H1 (cell line): ENCODE data around the gene NRL. TPM values are rescaled to one million over a fixed set of nuclear protein-coding genes. Genes with fewer than 3 reads are reported as not detected.

Experiments used
- POLR2AphosphoS5 ChIP-seq: IDR thresholded peaks from 2 replicates; pipeline ENCODE4 v1.6.1; 2011; ENCODE audit warnings: low read depth, low read length
- SP4 ChIP-seq: IDR thresholded peaks from 2 replicates; pipeline ENCODE4 v1.6.1; 2012; ENCODE audit warnings: low read length, inconsistent platforms
- TEAD4 ChIP-seq: IDR thresholded peaks from 2 replicates; pipeline ENCODE4 v1.6.1; 2012; ENCODE audit warnings: low read depth, low read length, inconsistent platforms, mixed read lengths
- ZNF274 ChIP-seq: IDR thresholded peaks from 2 replicates; pipeline ENCODE4 v1.7.0; 2012; ENCODE audit warnings: low read length, borderline replicate concordance; ENCODE audit errors: extremely low read depth
- polyA plus RNA-seq, 7 experiments: library from polyadenylated mRNA; depleted of rRNA in 3 of 7; stranded (reverse) in 5 of 7; unstranded in 2 of 7; fragments of >200 nt in 5 of 7; fragments of 200-250 nt in 2 of 7; gene quantifications; 1 replicate in 5 of 7; 2 replicates in 1 of 7; 4 replicates in 1 of 7; pipeline versions ENCODE4 v1.2.1 to v1.2.3, GENCODE V29; 2011 to 2013; ENCODE audit warnings: missing spikeins in 2 of 7, mixed read lengths in 2 of 7
- total RNA-seq: library from RNA; stranded (reverse); fragmentation: NEBNext Ultra II Directional; extraction: Animal tissue kit (Norgen Biotek cat#: 25700); gene quantifications from 2 replicates; pipeline ENCODE4 v1.2.1, GENCODE V29; 2021

NRL gene
- total and polyA plus RNA-seq, 2 of the 8 experiments (the other 6 are each of a cell fraction or from before 2014, with no cell fraction given), result 1.1 to 2.2 TPM

DNA sequence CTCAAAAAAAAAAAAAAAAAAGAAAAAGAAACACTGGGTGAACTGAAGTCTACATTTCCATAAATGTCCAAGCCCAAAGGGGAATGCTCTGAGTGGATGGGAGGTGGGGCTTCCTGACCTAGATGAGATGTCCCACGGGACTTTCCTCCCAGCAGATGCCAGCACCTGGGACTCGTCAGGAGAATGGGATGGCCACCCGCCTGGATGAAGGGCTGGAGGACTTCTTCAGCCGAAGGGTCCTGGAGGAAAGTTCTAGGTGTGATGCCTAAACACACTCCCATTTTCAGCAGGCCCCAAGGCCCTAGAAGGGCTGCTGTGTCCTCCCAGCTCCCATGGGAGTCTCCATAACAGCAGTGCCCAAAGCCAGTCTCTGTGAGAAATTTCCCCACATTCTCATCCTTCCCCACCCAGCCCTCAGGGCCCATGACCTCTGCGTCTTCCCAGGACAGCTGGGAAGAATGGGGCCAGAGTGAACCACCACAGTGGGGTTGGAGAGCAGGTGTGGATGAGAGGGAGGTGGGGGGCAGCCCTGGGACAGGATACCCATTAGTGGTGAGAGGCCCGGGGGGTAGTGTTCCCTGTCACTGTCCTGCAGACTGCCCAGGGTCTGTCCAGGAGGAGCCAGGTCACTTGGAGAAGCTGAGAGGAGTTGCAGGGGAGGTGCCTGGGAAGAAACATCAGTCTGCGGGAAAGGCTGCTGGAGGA lies 50.5 kb downstream of the NRL start (continued):
- TF ChIP-seq ZNF274 (no peak), POLR2AphosphoS5 (no peak), TEAD4 (no peak), SP4 (no peak)
